Measurements from ENCODE around the gene TCEA2.

GRCh38 chr20:64051033-64051452 lies 12.0 kb upstream of the TCEA2 start:
- no peak for TF ChIP-seq POLR2A (IDR thresholded peaks at IDR 0.05; ENCODE audit: low read length)
- TF ChIP-seq GATA1 (IDR thresholded peaks at IDR 0.05; ENCODE audit: low read depth, low read length) = no peak

Measured in erythroblast (primary cell).